Erythroblast (primary cell): ENCODE measurements around the gene MAGEA12.
"Not testable (repeated sequence)": the region's sequence is repeated elsewhere in the genome, so short reads cannot be mapped to it uniquely, and the experiment has no call there.

Experiments used
- DNase-seq, 2 experiments: peaks; one replicate each; lab custom pipeline; 2025; lab: John Stamatoyannopoulos, UW
- GATA1 ChIP-seq: IDR thresholded peaks from 2 replicates; pipeline ENCODE4 v1.6.1; 2011; ENCODE audit warnings: low read depth, mild to moderate bottlenecking, control low read depth, low read length, moderate library complexity
- POLR2A ChIP-seq: IDR thresholded peaks from 2 replicates; pipeline ENCODE4 v1.6.1; 2011; ENCODE audit warnings: mild to moderate bottlenecking, low read length

The MAGEA12 gene, protein sequence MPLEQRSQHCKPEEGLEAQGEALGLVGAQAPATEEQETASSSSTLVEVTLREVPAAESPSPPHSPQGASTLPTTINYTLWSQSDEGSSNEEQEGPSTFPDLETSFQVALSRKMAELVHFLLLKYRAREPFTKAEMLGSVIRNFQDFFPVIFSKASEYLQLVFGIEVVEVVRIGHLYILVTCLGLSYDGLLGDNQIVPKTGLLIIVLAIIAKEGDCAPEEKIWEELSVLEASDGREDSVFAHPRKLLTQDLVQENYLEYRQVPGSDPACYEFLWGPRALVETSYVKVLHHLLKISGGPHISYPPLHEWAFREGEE

DNA sequence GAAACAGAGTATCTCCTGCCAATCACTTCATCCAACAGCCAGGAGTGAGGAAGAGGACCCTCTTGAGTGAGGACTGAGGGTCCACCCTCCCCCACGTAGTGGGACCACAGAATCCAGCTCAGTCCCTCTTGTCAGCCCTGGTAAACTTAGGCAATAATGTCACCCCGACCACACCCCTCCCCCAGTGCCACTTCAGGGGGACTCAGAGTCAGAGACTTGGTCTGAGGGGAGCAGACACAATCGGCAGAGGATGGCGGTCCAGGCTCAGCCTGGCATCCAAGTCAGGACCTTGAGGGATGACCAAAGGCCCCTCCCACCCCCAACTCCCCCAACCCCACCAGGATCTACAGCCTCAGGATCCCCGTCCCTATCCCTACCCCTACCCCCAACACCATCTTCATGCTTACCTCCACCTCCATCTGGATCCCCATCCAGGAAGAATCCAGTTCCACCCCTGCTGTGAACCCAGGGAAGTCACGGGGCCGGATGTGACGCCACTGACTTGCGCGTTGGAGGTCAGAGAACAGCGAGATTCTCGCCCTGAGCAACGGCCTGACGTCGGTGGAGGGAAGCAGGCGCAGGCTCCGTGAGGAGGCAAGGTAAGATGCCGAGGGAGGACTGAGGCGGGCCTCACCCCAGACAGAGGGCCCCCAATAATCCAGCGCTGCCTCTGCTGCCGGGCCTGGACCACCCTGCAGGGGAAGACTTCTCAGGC is at the start of gene MAGEA12, which contains the start of gene CSAG1:
MAGEA12 (plus strand) TSS at position 497 of the 715 bp plus-strand sequence. CDS start 2,405 bp downstream, outside the sequence.
CSAG1 (minus strand) TSS at position 461 of the 715 bp plus-strand sequence. CDS start 1,261 bp downstream, outside the sequence.
- TF ChIP-seq GATA1 (no peak), POLR2A (no peak)
- DNase-seq, result no peak

DNA sequence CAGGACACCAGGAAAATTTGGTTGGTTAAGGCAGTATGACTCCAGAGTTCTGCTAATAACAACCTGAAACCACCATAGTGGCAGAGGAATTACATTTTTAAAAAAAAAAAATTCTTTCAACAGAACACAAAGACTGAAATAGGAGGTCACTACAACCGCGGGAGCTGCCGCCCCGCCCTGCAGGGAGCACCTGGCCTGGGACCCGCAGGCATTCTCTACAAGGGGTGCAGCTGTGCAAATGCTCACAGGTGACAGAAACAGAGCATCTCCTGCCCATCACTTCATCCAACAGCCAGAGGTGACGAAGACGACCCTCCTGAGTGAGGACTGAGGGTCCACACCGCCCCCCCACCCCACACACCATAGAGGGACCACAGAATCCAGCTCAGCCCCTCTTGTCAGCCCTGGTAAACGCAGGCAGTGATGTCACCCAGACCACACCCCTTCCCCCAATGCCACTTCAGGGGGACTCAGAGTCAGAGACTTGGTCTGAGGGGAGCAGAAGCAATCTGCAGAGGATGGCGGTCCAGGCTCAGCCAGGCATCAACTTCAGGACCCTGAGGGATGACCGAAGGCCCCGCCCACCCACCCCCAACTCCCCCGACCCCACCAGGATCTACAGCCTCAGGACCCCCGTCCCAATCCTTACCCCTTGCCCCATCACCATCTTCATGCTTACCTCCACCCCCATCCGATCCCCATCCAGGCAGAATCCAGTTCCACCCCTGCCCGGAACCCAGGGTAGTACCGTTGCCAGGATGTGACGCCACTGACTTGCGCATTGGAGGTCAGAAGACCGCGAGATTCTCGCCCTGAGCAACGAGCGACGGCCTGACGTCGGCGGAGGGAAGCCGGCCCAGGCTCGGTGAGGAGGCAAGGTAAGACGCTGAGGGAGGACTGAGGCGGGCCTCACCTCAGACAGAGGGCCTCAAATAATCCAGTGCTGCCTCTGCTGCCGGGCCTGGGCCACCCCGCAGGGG is 35.3 kb upstream of the MAGEA12 start, which contains the start of gene MAGEA3:
MAGEA3 (plus strand) TSS at position 843 of the 980 bp plus-strand sequence. CDS start 2,039 bp downstream, outside the sequence.
- not testable (repeated sequence) for DNase-seq

DNA sequence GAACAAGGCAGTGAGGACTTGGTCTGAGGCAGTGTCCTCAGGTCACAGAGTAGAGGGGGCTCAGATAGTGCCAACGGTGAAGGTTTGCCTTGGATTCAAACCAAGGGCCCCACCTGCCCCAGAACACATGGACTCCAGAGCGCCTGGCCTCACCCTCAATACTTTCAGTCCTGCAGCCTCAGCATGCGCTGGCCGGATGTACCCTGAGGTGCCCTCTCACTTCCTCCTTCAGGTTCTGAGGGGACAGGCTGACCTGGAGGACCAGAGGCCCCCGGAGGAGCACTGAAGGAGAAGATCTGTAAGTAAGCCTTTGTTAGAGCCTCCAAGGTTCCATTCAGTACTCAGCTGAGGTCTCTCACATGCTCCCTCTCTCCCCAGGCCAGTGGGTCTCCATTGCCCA is 33.2 kb upstream of the MAGEA12 start:
- DNase-seq, result not testable (repeated sequence)

DNA sequence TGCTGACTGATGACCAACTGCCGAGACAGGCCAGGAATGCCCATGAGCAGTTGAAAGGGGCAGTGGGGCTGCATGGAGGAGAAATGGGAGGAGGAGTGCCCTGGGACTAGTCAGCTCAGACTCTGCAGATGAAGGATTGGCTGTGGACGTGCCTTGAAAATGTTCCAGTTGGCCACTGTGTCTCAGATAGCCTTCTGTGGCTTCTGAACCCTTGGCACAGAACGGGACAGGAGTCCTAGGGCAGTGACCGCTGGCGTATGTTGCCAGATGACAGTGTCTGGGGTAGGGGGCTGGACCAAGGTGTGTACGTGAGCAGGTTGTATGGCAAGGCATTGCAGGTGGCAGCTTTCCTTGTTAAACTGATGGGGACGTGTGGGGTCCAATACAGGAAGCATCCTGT is 27.1 kb upstream of the MAGEA12 start:
- not testable (repeated sequence) for DNase-seq

DNA sequence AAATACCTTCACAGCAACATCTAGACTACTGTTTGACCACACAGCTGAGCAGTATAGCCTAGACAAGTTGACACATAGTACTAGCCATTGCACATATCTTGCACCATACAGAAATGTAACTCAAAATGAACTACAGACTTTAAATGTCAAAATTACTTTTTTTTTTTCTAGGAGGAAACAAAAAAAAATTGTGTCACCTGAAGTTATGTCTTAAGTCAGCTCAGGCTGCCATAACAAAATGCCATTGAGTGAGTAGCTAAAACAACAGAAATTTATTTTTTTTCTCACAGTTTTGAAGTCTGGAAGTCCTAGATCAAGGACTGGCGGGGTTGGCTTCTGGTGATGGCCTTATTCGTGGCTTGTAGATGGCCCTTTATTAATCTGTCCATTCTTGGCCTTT is 24.4 kb upstream of the MAGEA12 start, which contains the start of gene CSAG2:
CSAG2 (minus strand) TSS at position 101 of the 400 bp plus-strand sequence. CDS start 161 bp downstream, outside the sequence.
- not testable (repeated sequence) for DNase-seq

DNA sequence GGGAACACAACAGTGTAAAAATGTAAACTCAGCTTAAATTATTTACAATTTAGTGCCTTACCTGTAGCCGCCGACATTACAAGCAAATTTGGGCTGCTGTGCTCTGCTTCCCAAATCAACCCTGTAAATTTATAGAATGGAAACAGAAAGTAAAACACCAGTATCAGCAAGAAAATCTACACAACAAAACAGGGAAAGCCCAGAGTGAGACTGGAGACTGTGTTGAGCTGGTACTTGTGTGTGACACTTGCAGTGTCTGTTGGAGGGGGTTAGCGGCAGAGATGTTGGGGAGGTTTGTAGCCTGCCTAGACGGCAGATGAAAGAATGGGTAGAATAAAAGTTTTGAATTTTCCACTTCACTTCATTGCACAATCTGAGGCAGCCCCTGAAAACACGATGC is 20.4 kb upstream of the MAGEA12 start:
- not testable (repeated sequence) for DNase-seq

DNA sequence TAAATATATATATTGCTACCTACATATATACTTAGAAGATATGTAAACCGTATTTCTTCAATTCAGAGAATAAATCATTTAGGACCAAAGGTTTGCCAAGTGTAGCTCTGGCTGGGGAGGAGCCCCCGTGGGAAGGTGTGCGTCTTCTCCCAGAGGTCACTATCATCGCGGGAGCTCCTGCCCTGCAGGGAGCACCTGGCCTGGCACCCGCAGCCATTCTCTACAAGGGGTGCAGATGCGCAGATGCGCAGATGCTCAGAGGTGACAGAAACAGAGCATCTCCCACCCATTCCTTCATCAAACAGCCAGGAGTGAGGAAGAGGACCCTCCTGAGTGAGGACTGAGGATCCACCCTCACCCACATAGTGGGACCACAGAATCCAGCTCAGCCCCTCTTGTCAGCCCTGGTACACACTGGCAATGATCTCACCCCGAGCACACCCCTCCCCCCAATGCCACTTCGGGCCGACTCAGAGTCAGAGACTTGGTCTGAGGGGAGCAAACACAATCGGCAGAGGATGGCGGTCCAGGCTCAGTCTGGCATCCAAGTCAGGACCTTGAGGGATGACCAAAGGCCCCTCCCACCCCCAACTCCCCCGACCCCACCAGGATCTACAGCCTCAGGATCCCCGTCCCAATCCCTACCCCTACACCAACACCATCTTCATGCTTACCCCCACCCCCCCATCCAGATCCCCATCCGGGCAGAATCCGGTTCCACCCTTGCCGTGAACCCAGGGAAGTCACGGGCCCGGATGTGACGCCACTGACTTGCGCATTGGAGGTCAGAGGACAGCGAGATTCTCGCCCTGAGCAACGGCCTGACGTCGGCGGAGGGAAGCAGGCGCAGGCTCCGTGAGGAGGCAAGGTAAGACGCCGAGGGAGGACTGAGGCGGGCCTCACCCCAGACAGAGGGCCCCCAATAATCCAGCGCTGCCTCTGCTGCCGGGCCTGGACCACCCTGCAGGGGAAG is 19.5 kb upstream of the MAGEA12 start, which contains the start of gene MAGEA2B:
MAGEA2B (plus strand) TSS at position 814 of the 973 bp plus-strand sequence. CDS start 2,479 bp downstream, outside the sequence.
- not testable (repeated sequence) for DNase-seq

DNA sequence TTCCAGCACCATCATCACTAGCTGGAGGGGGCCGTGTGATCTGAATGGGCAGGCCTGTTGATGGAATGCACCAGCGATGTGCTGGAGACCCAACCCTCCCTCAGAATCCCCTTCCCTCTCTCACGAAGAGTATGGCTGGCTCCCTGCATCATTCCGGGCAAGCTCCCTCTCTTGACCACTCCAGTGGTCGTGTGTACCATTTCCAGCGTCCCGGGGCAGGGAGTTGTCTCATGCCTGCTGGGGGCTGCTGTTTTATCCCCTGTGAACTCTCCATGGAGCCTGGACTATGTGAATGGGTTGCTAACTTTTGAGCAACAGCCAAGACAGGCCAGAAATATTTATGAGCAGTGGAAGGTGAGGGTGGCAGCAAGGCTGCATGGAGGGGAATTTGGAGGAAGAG is 8.1 kb upstream of the MAGEA12 start:
- no peak for DNase-seq
- TF ChIP-seq GATA1, result no peak
- TF ChIP-seq POLR2A, result no peak

DNA sequence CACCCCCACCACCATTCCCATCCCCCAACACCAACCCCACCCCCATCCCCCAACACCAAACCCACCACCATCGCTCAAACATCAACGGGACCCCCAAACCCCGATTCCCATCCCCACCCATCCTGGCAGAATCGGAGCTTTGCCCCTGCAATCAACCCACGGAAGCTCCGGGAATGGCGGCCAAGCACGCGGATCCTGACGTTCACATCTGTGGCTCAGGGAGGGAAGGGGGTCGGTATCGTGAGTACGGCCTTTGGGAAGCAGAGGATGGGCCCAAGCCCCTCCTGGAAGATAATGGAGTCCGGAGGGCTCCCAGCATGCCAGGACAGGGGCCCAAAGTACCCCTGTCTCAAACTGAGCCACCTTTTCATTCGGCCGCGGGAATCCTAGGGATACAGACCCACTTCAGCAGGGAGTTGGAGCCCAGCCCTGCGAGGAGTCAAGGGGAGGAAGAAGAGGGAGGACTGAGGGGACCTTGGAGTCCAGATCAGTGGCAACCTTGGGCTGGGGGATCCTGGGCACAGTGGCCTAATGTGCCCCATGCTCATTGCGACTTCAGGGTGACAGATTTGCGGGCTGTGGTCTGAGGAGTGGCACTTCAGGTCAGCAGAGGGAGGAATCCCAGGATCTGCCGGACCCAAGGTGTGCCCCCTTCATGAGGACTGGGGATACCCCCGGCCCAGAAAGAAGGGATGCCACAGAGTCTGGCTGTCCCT is 744 bp downstream of the MAGEA12 start:
- not testable (repeated sequence) for DNase-seq

DNA sequence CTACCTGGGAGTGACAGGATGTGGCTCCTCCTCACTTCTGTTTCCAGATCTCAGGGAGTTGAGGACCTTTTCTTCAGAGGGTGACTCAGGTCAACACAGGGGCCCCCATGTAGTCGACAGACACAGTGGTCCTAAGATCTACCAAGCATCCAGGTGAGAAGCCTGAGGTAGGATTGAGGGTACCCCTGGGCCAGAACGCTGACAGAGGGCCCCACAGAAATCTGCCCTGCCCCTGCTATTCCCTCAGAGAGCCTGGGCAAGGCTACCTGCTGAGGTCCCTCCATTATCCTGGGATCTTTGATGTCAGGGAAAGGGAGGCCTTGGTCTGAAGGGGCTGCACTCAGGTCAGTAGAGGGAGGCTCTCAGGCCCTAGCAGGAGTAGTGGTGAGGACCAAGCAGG is 1.5 kb downstream of the MAGEA12 start:
- no peak for TF ChIP-seq POLR2A
- no peak for TF ChIP-seq GATA1
- no peak for DNase-seq

DNA sequence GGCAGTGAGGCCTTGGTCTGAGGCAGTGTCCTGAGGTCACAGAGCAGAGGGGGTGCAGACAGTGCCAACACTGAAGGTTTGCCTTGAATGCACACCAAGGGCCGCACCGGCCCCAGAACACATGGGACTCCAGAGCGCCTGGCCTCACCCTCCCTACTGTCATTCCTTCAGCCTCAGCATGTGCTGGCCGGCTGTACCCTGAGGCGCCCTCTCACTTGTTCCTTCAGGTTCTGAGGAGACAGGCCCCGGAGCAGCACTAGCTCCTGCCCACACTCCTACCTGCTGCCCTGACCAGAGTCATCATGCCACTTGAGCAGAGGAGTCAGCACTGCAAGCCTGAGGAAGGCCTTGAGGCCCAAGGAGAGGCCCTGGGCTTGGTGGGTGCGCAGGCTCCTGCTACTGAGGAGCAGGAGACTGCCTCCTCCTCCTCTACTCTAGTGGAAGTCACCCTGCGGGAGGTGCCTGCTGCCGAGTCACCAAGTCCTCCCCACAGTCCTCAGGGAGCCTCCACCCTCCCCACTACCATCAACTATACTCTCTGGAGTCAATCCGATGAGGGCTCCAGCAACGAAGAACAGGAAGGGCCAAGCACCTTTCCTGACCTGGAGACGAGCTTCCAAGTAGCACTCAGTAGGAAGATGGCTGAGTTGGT is 2.4 kb downstream of the MAGEA12 start:
- no peak for DNase-seq
- TF ChIP-seq POLR2A, result no peak
- no peak for TF ChIP-seq GATA1

DNA sequence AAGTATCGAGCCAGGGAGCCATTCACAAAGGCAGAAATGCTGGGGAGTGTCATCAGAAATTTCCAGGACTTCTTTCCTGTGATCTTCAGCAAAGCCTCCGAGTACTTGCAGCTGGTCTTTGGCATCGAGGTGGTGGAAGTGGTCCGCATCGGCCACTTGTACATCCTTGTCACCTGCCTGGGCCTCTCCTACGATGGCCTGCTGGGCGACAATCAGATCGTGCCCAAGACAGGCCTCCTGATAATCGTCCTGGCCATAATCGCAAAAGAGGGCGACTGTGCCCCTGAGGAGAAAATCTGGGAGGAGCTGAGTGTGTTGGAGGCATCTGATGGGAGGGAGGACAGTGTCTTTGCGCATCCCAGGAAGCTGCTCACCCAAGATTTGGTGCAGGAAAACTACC is 3.0 kb downstream of the MAGEA12 start:
- not testable (repeated sequence) for DNase-seq
